Right lobe of liver (tissue), 4 donors: ENCODE measurements around the gene DGKI.

Experiments
- CTCF ChIP-seq, 4 donors: fragments of 200-600 bp in 3 of 4; fragments of 450-650 bp in 1 of 4; IDR thresholded peaks; one replicate each; pipeline versions ENCODE4 v1.5.1 to v1.8.0; 2016 to 2022; ENCODE audit warnings: antibody characterized with exemption in 4 of 4, mild to moderate bottlenecking in 2 of 4
- POLR2A ChIP-seq: fragments of 450-650 bp; IDR thresholded peaks from one replicate; pipeline ENCODE4 v1.6.1; 2017; ENCODE audit warnings: antibody characterized with exemption, mild to moderate bottlenecking
- donor health status: DM: no; HTN: no; CAD: no.
- donor health status: DM: no; HTN: no; CAD: no.
- donor health status: DM: no; HTN: yes; CAD: no.

GRCh38 chr7:137669706-137670105 lies 177.1 kb downstream of the DGKI start:
- TF ChIP-seq POLR2A, result no peak
- no peak for TF ChIP-seq CTCF (IDR thresholded peaks at IDR 0.05)
